Neutrophil (primary cell): ENCODE results near the gene H2BK1.

Source experiments
- H3K27ac ChIP-seq: fragments of 200-600 bp; sonication (generic); 2 replicates; pipeline ENCODE4 v1.5.1; 2016; ENCODE audit warnings: mild to moderate bottlenecking, moderate library complexity
- H3K27me3 ChIP-seq: fragments of 200-600 bp; sonication (generic); 2 replicates; pipeline ENCODE4 v1.6.0; 2016; ENCODE audit warnings: mild to moderate bottlenecking
- H3K36me3 ChIP-seq: fragments of 200-600 bp; sonication (generic); 2 replicates; pipeline ENCODE4 v1.5.1; 2017
- H3K4me1 ChIP-seq, 2 experiments: fragments of 200-600 bp in 1 of 2; sonication (generic) in 1 of 2; 1 replicate in 1 of 2; 2 replicates in 1 of 2; pipeline versions ENCODE4 v1.5.1 to v1.6.1; 2013 to 2016; ENCODE audit warnings: low read depth in 1 of 2, low read length in 1 of 2, mild to moderate bottlenecking in 1 of 2, moderate library complexity in 1 of 2; ENCODE audit not compliant: control insufficient read depth in 1 of 2, insufficient read depth in 1 of 2
- H3K4me3 ChIP-seq, 2 experiments: fragments of 200-600 bp in 1 of 2; sonication (generic) in 1 of 2; 1 replicate in 1 of 2; 2 replicates in 1 of 2; pipeline ENCODE4 v1.5.1; 2013 to 2016; ENCODE audit warnings: low read depth in 1 of 2, low read length in 1 of 2, mild to moderate bottlenecking in 1 of 2, moderate library complexity in 1 of 2
- H3K9me3 ChIP-seq: fragments of 200-600 bp; sonication (generic); 2 replicates; pipeline ENCODE4 v1.5.1; 2016
- TF ChIP-seq, protein P1 (sequence below): fragments of 200-600 bp; sonication (generic); IDR thresholded peaks from 2 replicates; pipeline ENCODE4 v1.5.1; 2016; ENCODE audit warnings: antibody characterized with exemption

H2BK1 gene

DNA sequence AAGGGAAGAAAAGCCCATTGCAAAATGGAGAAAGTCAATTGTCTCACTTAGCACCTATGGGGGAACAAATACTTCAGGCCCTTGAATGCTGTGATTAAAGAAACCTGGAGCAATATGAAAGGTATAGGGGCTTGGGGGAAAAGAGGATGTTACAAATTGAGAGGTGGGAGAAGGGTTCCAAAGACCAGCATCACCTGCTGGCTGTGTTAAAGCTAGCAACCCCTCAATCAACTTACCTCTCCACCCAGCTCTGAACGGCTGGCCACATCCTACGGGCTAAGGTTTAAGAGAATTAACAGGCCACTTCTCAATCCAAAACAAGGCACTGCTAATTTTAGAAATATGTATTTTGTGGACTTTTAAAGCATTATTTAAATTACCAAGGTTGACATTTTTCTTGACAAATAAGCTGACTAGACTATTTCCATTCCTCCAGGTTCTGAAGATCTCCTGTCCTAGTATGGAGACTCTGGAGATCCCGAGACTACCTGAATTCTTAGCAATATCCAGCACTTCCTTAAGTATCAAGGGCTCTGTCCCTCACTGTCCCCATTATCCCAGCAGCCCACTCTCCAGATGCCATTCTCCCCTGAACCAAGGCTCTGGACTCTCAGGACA, 976 bp upstream of the H2BK1 start:
- no peak overlapping the region for H3K4me3 ChIP-seq

DNA sequence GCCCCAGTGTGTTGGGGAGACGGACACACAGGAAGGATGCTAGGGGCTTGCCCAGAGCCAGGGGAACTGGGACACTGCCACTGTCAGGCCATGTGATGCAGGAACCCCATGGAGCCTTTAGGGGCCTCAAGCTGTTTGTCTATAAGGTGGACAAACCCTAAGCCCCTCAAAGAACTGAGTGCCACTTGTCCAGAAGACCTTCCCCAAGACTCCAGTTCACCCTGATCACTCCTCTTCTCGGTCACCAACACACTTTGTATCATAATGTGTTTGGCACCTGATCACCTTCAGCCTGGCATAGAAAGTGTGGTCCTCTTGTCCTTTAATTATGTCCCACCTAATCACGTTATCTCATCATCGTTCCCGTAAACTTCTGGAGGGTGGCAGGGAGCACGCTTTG, 700 bp downstream of the H2BK1 start:
- no peaks in the 10 kb centered on the region for H3K9me3 ChIP-seq
- no peak overlapping the region for H3K4me3 ChIP-seq
- H3K27ac ChIP-seq = no peak overlapping the region
- H3K27me3 ChIP-seq = peaks cover 47% of the 10 kb centered on the region
- TF ChIP-seq, protein P1, sequence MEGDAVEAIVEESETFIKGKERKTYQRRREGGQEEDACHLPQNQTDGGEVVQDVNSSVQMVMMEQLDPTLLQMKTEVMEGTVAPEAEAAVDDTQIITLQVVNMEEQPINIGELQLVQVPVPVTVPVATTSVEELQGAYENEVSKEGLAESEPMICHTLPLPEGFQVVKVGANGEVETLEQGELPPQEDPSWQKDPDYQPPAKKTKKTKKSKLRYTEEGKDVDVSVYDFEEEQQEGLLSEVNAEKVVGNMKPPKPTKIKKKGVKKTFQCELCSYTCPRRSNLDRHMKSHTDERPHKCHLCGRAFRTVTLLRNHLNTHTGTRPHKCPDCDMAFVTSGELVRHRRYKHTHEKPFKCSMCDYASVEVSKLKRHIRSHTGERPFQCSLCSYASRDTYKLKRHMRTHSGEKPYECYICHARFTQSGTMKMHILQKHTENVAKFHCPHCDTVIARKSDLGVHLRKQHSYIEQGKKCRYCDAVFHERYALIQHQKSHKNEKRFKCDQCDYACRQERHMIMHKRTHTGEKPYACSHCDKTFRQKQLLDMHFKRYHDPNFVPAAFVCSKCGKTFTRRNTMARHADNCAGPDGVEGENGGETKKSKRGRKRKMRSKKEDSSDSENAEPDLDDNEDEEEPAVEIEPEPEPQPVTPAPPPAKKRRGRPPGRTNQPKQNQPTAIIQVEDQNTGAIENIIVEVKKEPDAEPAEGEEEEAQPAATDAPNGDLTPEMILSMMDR = no peak
- H3K36me3 ChIP-seq = peaks cover 21% of the 10 kb centered on the region
- H3K4me1 ChIP-seq = no peaks in the 10 kb centered on the region

More for the DNA sequence above, 976 bp upstream of the H2BK1 start:
- no peak overlapping the region for H3K27ac ChIP-seq
- H3K9me3 ChIP-seq = no peaks in the 10 kb centered on the region
- no peaks in the 10 kb centered on the region for H3K4me1 ChIP-seq
- peaks cover 38% of the 10 kb centered on the region for H3K36me3 ChIP-seq
- TF ChIP-seq, protein P1 = no peak
- peaks cover 30% of the 10 kb centered on the region for H3K27me3 ChIP-seq

DNA sequence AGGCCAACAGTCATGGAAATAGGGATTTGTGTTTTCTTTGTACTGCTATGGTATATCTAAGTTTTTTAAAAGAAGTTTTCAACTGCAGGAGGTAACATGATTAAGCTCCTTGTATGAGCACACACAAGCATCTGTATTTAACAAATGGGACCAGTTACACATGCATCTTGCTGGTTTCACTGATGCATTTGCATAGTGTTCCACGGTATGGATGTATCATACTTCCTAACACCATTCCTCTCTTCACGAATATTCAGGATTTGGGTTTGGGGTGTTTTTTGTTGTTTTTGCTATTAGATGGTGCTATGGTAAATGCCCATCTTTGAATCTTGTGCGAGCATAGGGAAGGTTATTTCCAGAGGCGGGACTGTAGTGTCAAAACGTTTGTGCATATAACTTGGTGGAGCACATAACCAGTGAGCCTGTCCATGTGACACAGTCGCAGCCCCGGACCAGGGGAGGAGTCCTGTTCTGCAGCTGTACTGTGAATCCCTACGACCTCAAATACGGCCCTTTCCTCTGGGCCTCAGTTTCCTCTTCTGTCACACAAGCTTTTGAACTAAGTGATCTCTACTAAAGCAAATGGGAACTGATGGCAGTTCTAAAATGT, 1.9 kb downstream of the H2BK1 start:
- TF ChIP-seq, protein P1 = no peak
- Histone ChIP-seq H3K27me3 (peaks cover 59% of the 10 kb centered on the region), H3K4me1 (no peaks in the 10 kb centered on the region), H3K27ac (no peak overlapping the region), H3K36me3 (peaks cover 10% of the 10 kb centered on the region), H3K4me3 (no peak overlapping the region), H3K9me3 (no peaks in the 10 kb centered on the region)

DNA sequence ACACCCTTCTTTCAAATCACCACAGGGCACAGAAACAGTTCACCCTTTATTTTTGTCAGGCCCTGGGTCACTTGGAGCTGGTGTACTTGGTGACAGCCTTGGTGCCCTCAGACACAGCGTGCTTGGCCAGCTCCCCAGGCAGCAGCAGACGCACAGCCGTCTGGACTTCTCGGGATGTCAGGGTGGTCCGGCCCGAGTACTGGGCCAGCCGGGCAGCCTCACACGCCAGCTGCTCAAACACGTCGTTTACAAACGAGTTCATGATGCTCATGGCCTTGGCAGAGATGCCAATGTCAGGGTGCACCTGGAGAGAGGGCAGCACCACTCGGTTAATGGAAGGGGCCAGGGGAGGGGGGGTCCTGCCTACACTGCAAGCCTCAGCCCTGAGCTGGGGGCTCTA, 2.5 kb downstream of the H2BK1 start:
- Histone ChIP-seq H3K36me3 (peaks cover 5% of the 10 kb centered on the region), H3K4me1 (no peaks in the 10 kb centered on the region), H3K4me3 (no peak overlapping the region), H3K27ac (no peak overlapping the region), H3K27me3 (peaks cover 64% of the 10 kb centered on the region), H3K9me3 (no peaks in the 10 kb centered on the region)
- TF ChIP-seq, protein P1 = no peak

DNA sequence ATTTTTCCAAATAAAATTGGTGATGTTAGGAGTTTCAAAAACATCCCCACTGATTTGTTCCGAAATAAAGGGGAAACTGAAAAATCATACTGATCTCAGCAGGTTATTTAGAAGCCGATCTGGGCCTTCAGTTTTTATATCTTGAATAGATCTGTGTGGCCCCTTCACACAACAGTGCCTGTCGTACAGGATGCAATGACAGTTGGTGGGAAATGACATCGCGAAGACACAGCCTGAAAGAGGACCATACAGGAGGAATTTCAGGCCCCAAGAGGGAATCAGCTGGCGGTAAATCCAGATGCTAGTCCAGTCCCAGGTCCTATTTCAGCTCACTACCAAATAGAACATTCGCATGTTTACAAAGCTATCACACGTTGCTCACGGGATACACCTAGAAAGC, 3.0 kb downstream of the H2BK1 start:
- Histone ChIP-seq H3K27ac (no peak overlapping the region), H3K4me1 (no peaks in the 10 kb centered on the region), H3K36me3 (no peaks in the 10 kb centered on the region), H3K27me3 (peaks cover 67% of the 10 kb centered on the region), H3K9me3 (no peaks in the 10 kb centered on the region), H3K4me3 (no peak overlapping the region)
- TF ChIP-seq, protein P1 = no peak
